PC-9 (cell line): Measurements from ENCODE around the gene PROSER2.

ENCODE experiments used
- EZH2 ChIP-seq: fragments of 200-600 bp; sonication (generic); IDR thresholded peaks from 2 replicates; pipeline ENCODE4 v1.8.0; 2017; ENCODE audit warnings: antibody characterized with exemption, low read depth
- TF ChIP-seq, protein P1 (sequence below): fragments of 200-600 bp; sonication (generic); conservative IDR thresholded peaks from 2 replicates; pipeline ENCODE4 v1.6.1; 2017; ENCODE audit warnings: mixed run types, antibody characterized with exemption, mild to moderate bottlenecking, moderate library complexity

DNA sequence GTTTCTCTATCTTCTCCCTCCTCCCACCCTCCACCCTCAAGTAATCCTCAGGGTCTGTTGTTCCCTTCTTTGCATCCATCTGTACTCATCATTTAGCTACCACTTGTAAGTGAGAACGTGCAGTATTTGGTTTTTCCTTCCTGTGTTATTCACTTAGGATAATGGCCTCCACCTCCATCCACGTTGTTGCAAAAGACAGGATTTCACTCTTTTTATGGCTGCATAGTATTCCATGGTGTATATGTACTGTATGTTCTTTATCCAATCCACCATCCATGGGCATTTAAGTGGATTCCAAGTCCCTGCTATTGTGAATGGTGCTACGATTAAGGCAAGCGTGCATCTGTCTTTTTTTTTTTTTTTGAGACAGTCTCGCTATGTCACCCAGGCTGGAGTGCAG, 72.4 kb downstream of the PROSER2 start:
- TF ChIP-seq, protein P1, sequence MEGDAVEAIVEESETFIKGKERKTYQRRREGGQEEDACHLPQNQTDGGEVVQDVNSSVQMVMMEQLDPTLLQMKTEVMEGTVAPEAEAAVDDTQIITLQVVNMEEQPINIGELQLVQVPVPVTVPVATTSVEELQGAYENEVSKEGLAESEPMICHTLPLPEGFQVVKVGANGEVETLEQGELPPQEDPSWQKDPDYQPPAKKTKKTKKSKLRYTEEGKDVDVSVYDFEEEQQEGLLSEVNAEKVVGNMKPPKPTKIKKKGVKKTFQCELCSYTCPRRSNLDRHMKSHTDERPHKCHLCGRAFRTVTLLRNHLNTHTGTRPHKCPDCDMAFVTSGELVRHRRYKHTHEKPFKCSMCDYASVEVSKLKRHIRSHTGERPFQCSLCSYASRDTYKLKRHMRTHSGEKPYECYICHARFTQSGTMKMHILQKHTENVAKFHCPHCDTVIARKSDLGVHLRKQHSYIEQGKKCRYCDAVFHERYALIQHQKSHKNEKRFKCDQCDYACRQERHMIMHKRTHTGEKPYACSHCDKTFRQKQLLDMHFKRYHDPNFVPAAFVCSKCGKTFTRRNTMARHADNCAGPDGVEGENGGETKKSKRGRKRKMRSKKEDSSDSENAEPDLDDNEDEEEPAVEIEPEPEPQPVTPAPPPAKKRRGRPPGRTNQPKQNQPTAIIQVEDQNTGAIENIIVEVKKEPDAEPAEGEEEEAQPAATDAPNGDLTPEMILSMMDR: no peak
- TF ChIP-seq EZH2: no peak
